Stimulated activated CD8-positive, alpha-beta memory T cell treated with anti-CD3 and anti-CD28 coated beads, Interleukin-15, amount 100 ng/mL, for 4 hours (primary cell): ENCODE data around the gene HSPB9.
"Not testable (repeated sequence)": the region's sequence is repeated elsewhere in the genome, so short reads cannot be mapped to it uniquely, and the experiment has no call there.

Source experiments
- DNase-seq, 2 donors: peaks; one replicate each; pipeline ENCODE4 v3.0.0-alpha.2; 2020; ENCODE audit warnings: low read depth in 2 of 2

Gene HSPB9

DNA sequence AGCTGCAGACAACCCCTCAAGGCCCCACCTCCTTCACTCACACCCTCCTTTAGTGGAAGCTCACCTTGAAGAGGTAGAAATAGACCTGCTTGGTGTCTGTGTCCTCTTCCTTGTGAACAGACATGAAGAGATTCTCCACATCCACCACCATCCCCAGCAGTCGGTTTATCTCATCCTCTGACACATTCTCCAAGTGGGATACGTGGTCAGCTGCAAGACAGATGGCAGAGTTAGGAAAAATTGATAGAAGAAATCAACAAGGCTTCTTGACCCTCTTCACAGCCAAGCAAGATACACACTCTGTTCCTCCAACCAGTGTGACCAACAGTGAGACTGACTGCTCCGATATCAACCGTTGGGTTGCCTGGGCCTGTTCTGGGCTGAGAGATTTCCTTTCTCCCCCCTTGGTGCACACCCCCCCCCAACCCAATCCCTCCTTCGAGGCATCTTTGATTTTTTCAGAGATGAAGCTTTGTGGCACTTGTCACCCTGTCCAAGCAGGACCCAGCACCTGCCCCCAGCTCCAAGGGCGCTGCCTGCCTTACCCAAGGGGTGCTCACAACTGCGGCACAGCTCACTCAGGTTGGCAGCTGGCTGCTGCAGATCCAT is 2.3 kb upstream of the HSPB9 start:
- DNase-seq: no peak

DNA sequence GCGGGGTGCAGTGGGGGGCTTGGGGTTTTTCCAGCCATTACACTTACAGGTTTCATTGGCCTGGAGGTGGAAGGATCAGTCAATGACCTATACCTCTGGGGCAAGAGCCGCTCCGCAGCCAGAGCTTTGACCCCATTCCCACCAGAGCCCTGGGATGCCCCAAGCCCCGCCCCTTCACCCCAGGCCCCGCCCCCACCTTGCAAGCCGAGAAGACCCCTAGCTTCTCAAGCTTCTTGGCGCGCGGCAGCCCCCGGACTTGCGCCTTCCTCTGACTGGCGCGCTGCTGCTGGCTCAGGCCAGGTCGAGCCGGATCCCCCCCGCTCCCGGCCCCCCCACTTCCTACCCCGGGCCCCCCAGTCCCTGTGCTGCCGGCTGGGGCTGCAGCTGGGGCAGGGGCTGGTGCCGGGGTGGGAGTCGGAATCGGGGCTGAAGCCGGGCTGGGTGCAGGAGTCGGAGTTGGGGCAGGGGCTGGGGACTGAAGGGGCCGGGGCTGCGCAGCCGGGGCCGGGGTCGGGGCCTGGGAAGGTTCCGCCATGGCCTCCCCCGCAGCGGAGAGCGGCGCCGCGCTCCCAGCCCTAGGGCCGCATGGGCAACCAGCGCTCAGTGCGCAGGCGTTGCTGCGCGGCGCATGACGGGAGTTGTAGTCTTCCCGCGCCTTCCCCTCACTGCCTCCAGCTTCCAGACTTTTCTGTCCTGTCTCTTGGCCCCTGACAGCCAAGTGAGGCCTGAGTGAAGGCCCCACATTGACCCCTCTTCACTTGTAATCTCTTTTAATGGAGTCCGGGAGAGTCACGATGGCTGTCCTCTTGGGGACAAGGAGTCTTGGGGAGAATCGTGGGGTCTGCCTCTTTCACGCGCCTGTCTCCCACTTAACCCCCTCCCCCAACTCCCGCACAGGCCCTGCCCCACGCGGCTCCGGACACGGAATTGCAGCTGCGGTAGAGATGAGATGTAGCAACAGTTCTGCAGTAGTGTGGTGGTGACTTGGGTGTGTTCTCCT is 1.5 kb upstream of the HSPB9 start, which contains the start of gene KAT2A:
Gene KAT2A (minus strand): TSS at position 598 of the 1,000 bp plus-strand sequence. CDS start 63 bp downstream, at position 535.
- DNase-seq: peak; percentile 47 to 57

DNA sequence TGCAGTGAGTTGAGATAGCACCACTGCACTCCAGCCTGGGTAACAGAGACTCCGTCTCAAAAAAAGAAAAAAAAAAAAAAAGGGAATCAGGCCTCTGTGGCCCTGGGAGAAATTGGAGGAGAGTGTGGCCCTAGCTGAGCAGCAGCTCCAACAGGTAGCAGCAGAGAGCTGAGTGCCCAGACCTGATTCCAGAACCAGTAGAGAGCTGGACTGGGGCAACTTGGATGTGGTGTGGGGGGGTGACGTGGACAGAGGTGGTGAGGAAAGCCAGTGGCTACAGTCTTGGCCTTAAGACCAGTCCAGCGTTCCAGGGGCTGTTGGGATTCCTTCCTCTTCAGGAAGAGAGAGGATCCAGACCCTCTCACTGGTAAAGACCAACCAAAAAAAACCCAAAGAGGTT is 1.7 kb downstream of the HSPB9 start:
- DNase-seq: no peak

DNA sequence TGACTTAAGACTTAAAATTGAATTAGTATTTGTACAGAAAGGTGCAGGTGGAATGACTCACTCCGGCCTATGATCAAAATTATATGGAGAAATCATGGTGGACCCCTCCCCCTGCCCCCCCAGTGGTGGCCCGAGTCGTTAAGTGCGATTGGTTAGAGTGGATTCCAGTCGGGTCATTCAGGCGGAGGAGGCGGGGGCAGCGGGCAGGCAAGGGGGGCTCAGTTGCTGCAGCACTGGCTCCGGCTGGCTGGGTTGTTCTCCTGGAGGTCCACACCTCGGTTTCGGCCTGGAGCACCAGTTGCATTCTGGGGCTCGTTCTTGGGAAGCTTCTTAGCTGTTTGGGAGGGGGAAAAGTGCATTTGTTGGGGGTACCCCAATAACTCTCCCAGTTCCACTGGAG is 3.0 kb downstream of the HSPB9 start:
- DNase-seq: no peak

DNA sequence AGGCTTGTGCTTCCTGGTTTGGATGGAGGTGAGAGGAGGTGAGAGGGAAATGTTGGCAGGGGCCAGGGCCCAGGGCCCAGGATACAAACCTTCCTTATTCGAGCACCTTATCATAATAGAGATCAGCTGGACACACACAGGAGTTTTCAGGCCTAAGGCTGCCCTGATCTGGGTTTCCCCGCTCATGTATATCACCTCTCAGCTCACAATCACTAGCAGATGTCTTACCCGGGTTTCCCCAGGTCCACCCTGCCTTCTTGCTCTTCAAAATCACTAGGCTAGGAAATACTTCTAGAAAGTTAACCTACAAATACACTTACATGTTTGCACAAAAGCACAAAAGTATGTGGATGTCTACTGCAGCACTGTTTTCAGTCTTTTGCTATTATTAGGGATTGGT is 4.2 kb downstream of the HSPB9 start:
- DNase-seq: no peak

DNA sequence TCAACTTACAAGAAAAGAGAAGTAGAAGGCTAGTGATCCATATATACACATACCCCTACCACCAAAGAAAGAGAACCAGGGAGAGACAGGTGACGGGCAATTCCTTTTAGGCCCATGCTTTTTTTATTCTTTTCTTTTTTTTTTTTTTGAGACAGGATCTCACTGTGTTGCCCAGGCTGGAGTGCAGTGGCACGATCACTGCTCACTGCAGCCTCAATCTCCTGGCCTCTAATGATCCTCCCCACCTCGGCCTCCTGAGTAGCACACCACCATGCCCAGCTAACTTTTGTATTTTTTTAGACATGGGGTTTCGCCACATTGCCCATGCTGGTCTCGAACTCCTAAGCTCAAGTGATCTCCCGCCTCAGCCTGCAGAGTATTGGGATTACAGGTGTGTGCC is 4.8 kb downstream of the HSPB9 start:
- DNase-seq: no peak

DNA sequence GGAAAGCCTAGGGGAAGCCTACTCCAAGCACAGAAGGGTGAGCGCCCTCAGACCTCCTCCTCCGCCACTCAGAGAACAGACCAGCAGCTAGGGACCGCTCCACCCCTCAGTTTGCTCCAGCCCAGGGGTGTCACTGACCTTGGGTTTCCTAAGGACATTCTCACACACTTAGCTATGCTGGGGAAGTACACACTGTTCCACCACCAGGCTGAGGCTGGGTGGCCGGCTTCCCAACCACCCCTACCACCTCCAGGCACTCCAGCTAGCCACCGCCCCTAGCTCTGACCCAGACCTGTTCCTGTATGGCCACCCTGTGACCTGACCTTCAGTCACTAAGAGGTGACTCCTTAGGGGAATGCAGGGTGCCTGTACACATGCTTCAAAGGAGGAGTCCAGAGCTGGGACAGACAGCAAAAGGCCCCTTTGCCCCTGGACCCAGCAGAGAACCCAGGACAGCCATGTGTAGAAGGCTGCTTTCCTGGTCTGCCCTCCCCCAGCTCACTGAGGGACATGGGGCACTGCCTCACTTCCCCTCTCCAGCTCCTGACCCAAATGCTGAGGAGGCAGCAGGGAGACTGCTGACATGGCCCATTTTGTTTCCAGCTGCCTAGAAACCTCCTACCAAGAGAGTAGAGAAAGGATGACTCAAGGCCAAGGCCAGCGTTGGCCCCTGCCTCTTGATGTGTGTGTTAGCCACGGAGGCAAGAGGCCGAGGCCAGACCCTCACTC is 6.7 kb downstream of the HSPB9 start:
- DNase-seq: no peak

DNA sequence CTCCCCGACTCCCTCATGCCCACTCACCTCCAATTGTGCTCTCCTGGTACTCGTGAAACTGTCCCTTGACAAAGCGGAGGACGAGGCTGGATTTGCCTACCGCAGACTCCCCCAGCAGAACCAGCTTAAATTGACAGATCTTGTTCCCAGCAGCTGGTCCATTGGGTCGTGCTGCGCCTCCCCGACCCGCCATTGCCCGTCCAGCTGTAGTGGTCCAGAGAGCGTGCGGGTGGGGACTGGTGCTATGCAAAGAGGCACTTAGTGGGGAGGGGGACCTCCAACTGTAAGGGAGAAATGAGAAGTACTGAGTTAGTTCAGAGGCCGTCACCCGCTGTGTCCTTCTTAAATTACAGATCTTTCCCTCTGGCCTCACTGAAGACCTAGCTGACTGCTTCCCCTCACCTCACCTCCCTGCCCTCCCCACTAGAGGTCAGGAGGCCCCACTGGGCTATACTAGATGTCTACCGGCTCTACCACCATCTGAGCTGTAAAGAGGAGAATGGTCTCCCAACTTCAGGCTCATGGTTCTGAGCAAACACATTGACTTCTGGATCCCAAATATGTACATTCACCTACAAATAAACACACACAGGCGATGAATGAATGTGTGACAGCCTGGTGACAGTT is 7.8 kb downstream of the HSPB9 start:
- DNase-seq: no peak

DNA sequence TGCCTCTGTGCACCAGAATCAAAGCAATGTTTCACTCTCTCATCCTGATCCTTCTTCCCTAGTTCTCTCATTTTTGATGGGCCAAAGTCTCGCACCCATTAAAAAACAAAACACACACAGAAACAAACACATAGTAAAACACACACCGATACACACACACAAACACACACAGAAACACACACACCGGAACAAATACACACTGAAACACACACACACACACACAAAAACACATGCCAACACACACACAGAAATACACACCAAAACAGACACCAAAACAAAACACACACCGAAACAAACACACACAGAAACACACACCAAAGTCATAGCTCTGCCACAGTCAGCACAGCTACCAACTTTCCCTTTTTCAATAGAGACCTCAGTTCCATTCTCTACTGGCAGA is 8.6 kb downstream of the HSPB9 start:
- no peak for DNase-seq

DNA sequence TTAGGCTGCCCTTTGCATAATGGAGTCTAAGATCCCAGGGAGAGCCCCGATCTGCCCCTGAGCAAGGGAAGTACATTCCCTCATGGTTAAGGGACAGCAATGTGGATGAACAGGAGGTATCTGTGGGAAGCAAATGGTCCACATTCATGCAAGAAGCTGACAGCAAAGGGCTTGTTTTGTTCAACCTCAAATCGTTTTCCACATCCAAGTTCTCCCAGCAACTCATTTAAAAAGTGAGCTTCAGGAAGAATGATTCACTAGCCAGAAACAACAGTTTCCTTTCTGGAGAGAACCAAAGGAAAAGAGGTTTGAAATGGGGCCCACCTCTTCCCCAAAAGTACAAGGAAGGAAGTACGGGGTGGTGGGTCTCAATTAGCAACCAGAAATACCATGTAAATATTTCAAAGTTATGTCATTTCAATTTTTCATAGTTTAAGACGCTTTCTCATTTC is 9.4 kb downstream of the HSPB9 start:
- DNase-seq: no peak

DNA sequence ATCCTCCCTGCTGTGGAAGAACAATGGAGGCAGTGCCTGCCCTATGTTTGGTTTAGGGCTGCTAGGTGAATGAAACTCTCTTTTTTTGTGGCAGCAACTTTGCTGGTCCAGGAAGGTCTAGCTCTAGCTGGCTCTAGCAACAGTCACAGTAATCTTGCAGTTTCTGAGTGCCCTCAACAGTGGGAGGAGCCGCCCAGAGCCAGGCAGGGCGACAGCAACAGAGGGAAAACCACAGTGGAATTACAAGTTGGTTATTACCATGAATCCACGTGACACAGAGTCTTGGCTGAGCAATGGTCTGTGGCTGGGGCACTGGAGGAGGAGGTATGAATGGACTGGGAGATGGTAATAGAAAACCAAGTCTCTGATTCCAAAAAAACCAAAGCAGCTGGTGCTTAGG is 10.3 kb downstream of the HSPB9 start:
- DNase-seq: no peak

DNA sequence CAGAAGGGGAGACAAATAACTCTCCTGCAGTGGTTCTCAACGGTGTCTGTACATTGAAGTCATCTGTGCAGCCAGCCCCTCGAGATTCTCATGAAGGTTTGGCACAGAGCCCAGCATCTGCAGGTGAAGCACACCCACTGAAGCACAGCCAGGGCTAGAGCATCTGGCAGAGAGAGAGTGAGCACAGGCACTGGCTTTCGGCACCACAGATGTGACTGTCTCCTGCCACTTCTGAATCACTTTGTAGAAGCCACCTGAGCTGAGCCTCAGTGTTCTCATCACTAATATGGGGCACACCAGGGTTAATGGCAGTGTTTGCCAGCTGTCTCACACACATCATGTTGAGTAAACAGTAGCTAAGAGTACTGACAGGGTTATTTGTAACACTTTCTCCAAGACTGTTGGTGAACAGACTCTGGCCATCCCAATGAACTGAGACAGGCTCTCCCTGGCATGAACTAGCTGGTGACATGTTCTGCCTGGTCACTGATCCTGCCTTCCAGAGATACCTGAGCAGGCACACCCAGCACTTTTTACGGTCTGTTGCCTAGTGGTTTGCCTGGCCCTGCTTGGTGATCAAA is 10.9 kb downstream of the HSPB9 start:
- no peak for DNase-seq

DNA sequence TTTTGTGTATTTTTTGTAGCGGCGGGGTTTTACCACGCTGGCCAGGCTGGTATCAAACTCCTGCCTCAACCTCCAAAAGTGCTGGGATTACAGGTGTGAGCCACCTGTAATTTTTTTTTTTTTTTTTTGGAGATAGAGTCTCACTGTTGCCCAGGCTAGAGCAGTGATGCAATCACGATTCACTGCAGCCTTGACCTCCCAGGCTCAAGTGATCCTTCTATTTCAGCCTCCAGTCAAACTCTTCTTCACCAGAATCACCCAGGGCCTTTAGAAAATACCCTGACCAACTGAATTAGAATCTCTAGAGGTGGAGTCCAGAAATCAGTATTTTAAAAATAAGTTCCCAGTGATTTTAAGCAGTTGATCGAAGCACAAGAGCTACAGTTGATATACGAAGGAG is 12.5 kb downstream of the HSPB9 start:
- DNase-seq: no peak

DNA sequence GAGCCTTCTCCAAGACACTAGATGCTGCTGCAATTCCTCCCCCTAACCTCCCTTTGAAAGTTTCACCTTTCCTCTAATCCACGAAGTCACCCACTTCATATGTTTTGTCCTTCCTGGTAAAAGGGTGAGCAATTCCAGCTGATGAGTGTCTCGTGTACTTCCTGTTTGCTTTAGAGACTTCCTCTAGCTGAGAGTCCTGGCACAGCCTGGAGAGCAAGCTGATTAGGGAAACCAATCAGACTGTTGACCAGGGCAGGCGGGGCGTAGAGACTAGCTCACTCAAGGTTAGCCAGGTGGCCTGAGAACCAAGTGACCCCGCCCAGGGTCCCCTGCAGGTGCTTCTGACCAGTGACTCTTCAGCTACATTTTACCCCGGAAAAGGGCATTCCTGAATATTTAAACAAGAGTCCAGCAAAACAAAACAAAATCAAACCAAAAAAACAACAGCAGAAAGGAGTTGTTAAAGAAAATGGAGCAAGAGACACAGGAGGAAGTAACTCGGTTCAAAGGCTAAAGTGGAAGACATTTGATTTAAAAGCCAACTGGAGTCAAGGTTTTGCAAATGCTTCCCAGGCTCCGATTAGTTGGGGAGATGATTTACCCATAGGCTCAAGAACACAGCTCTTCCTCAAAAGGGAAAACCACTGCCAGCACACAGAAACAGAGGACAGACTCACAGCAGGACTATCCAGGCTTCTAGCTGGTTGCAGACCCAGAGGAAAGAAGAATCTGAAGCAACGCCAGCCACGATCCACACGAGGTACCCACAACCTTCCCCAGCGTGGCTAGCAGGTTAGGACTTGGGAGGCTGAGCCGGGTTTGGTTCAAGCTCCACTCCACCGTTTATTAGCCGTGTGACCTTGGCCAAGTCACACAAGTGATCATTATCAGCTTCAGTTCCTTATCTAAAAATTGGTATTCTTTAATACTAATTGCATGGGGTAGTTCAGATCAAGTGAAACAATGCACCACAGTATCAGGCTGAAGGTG is 13.4 kb downstream of the HSPB9 start:
- no peak for DNase-seq

DNA sequence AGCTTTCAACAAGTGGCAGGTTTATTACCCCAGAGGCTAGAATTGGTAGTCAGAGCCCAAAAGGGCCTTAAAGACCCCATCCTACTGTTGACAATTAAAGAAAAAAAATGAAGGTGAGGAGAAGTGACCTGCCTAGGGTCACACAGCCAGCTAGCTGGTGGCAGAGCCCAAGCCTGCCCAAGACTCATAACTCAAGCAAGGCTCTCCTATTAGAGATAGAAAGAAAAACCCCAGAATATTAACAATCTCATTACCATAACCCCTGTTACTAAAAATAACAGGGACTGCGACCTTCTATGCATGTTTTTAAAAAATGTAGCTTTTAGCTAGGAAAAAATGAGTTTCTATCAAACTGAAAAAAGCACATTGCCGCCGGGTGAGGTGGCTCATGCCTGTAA is 14.0 kb downstream of the HSPB9 start:
- DNase-seq: no peak

DNA sequence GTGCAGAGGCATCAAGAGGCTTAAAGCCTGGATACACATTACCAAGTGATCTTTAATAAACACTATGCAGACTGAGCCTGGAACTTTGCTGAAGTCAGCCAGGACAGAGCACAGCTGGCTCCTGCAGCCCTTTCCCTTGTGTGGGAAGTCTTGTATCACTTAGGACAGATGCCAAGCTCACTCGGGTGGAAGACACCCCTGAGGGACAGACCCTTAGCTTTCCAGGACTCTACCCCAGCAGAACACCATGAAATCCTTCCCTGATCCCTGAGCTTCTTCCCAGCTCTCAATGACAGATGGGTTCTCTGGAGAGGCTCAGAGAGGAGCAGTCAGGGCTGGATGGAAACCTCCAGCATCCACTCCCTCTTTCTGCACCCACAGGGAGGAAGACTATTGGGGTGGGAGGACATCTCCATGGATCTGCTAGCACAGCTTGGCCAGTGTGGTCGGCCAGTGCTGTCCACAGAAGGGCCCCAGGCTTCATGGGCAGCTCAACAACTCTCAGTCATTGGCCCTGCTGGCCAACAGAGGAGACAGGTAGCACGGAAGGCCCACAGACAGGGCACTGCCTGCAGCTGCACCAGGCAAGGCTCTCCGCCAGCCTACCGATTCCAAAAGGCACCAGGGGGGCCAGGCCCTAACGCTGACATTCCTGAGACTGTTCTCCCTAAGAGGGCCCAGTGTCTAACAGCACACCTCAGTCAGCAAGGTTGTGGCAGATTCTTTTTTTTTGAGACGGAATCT is 16.3 kb downstream of the HSPB9 start:
- DNase-seq: no peak

DNA sequence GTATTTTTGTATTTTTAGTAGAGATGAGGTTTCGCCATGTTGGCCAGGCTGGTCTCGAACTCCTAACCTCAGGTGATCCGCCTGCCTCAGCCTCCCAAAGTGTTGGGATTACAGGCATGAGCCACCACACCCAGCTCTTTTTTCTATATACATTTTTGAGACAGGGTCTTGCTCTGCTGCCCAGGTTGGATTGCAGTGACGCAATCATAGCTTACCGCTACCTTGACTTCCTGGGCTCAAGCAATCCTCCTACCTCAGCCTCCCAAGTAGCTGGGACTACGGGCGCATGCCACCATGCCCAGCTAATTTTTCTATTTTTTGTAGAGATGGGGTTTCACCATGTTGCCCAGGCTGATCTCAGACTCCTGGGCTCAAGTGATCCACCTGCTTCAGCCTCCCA is 18.1 kb downstream of the HSPB9 start:
- DNase-seq: not testable (repeated sequence)

DNA sequence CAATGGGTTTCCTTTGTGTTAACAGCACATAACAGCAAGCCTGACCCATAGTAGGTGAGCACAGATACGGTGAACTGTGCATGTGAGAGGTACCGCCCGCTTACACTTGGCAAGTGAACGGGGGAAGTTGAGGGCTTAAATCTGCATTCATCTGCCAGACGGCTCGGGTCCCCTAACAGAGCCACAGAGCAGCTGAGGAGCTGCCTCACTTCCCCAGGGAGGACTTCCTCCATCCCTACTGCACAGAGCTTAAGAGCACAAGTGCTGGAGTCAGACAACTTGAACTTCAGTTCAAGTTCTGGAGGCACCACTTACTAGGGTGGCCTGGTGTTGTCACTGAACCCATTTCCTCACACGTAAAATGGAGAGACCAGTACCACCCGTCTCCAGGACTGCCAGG is 18.8 kb downstream of the HSPB9 start:
- DNase-seq: no peak

DNA sequence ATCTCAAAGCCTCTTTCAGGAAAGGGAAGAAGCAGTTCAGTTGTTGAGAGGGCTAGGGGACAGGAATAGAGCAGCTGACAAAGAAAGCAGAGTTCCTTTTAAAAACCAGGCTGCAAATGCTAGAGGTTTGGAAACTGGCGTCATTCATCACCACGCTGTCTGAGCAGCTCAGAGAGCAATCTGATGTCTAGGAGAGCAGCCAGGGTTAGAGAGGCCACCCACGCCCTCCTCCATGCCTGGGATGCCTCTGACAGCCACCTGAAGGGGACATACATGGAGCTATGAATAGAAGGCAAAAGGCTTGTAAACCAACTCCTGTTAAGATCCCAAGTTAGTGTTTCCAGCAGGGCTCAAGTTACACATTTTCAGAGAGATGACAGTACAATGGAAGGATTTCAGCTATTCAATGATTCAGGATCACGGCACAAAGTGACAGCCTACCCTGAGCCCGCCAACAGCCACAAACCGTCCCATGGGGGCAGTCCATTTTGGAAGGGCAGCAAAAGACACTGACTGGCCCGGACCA is 19.8 kb downstream of the HSPB9 start:
- DNase-seq: no peak
